ENCODE data around the gene ANKS1B.
"Not testable (repeated sequence)": the region's sequence is repeated elsewhere in the genome, so short reads cannot be mapped to it uniquely, and the experiment has no call there.

ANKS1B gene

DNA sequence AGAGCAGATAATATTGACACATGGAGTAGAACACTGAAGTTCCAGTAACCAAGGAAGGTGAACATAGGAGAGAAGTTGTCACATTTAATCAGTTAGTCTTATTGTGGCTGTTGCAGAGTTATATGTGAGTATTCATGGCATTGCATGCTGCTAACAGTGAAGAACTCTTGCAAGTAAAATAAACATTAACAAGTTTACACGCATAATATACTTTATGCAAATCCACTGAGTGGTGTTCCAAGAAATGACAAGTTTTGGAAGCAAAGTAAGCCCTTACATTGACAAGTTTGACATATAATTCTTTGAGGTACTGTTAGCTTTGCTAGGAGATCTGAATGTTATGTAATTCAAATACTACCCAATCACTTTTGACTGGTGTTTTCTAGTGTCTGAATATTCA, 125.6 kb downstream of the ANKS1B start:
- no peak for DNase-seq

DNA sequence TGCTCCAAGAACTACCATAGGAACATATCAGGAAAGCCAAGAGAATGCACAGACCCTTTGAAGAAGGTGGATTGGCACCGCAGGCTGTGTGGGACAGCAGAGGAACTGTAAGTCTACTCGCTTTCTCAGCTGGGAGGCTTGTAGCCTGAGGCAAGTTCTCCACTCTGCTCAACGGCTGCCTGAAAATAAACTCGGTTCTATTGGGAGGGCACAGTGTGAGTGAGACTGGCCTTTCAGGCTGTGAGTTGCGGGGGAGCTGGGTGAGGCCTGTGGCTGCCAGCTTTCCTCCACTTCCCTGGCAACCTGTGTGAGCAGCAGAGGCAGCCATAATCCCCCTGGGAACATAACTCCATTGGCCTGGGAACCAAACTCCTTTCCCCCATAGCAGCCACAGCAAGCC, 132.1 kb downstream of the ANKS1B start:
- DNase-seq = no peak

DNA sequence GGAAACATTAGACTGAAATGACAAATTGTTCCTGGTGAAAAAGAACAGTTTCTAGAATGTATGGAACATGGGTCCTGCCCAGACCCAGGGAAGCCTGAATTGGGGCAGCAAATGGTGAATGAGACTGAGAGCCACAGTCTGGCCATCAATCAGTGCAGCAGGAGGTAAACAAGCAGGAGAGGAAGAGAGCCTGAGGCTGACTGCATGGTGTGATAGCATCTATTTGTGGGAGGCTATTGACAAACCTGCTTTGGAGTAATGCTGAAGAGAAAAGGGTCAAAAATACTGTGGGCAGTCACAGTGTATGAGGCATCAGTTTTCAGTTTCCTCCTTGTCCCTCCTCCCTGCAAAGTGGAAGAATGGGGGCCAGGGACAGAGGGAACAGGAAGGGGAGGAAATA, 136.8 kb downstream of the ANKS1B start:
- no peak for DNase-seq

DNA sequence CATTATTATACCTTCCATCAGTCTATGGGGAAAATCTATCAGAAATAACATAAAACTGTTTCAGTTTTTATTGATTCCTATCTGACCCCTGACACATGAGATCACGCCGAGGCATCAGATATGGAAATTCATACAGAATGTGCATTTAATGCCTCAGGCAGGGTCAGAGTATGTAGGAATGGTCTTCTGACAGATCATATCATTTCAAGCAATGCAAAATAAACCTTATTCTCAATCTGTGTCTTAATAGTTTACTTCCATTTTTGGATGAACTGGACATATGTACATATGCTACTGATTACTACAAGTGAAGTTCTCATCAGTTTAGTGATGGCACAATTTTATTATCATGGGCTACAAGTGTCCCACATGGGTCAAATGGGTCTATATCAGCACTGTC, 150.0 kb downstream of the ANKS1B start:
- no peak for DNase-seq

DNA sequence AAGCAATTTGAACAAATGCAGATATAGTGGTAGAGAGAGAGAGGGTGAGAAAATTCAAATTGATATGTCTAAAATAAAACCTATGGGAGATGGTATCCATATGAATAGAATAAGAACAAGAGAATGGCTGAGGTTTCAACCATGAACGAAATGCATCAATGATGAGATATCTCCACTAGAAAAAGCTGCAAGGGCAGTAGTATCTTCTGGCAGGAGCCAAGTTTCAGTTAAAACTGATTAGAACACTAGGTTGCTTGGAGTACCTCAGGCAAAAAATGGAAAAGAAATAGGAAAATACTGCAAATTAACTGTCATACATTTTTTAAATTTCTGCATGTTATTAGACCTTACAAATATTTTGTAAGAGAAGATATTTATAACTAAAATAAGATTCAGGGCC, 151.3 kb downstream of the ANKS1B start:
- no peak for DNase-seq

DNA sequence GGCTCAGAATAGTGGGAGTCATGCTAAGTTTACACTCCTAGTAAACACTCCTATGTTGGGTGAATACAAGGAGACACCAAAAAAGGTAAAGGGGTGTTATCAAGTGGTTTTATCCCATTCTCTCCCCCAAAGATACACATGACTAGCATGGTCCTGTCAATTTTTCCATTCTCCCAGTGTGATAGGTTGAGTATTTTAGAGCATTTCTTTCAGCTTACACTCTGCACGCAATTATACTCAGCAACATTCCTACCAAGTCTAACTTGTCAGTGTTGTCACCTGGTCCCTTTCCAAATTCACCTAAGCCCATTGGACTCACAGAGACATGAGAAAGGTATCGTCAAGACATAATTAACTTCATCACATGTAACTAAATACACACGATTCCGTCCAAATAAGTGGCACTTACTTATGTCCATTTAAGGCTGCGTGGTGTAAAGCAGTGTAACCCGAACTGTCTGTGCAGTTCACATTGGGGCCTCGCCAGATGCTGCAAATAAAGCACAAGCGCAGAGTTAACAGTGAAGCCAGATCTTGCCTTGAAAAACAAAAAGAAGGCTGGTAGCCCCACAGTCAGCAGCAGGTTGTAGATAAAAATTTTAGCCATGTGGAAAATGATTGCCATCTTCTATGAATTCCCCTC, 159.7 kb downstream of the ANKS1B start:
- DNase-seq = no peak

DNA sequence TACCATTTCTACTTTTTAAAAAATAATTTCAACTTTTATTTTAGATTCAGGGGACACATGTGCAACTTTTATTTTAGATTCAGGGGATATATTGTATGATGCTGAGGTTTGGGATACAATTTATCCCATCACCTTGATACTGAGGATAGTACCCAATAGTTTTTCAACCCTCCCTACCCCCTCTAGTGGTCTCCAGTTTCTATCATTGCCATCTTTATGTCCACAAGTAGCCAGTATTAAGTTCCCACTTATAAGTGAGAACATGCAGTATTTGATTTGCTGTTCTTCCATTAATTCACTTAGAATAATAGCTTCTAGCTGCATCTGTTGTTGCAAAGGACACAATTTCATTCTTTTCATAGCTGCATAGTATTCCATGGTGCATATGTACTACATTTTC, 162.5 kb downstream of the ANKS1B start:
- no peak for DNase-seq

DNA sequence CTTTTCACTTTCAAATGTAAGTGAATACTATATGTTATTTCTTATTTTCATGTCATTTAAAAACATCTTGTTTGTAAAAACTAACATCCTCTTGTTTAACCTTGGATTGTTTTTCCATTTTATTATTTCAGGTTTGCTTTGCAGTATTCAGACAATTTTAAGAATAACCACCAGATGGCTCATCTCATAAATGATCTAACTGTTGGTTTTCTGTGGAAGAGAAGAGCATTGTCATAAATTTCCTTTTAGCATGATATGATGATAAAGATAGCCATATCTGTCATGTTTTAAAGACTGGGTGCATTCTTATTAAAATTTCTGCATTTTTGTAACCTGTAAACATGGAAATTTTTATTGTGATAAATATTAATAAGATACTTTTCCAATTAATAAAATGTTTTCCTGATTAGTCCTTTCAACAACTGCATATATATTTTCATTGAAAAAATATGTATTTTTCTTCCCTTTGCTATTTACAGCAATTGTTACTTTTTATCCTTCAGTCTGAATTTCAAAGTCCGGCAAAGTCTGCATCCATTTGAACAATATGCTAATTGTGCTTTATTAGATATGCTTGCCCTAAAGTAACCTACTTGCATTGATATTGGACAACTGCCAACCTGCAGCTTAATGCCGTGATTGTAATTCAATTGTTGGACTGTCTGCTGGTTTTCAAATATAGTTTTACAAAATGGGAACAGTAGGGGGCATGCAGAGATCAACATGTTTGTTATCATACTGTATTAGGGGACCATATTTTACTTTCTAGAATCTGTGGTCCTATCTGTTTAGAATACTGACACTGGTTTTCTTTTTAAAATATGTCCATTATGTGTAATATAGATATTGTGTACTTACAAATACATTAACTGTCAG, 173.8 kb downstream of the ANKS1B start:
- no peak for DNase-seq

DNA sequence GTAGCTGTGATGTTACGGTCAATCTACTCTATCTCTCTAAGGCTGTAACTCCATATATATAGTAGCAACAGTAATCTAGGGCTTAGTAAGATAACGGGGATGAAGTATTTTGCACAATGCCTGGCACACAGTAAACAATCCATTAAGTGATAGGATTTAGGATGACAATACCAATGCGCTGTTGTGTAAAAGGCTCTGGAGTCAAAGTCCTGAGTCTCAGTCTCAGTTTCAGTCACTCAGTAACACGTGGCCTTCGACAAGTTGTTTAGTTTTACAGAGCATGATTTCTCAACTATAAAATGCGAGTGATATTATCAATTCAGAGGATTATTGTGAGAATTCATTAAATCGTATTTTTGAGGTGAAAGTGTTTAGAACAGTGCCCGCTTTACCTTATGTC, 174.8 kb downstream of the ANKS1B start:
- no peak for DNase-seq

DNA sequence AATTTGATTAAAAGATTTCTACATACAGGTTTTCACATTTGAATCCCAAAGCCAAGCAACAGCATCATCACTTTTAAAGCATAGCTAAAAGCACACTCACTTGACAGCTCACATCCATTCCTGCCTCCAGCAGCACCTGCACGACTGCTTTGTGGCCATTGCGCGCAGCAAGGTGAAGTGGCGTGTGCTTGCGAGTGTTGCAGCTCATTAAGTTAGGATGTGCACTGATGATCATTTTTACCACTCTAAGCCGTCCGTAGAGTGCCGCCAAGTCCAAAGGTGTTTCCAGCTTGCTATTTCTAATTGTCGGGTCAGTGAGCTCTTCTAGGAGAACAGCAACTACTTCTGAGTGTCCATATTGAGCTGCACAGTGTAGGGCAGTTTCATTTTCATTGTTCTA, 178.4 kb downstream of the ANKS1B start:
- DNase-seq = no peak

DNA sequence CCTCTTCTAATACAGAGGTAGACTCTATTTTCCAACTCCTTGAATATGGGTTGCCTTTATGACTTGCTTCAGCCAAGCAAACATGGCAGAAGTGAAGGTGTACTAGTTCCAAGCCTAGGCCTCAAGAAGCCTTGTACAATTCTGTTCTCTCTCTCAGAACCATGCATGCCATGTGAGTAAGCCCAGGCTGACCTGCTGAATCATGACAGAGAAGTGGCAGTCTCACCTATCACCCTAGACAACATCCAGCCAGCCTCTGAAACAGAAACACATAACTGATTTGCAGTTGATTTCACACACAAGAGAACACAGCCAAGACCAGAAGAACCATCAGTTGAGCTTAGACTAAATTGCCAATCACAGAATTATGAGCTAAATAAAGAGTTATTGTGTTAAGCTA, 180.0 kb downstream of the ANKS1B start:
- DNase-seq = no peak

DNA sequence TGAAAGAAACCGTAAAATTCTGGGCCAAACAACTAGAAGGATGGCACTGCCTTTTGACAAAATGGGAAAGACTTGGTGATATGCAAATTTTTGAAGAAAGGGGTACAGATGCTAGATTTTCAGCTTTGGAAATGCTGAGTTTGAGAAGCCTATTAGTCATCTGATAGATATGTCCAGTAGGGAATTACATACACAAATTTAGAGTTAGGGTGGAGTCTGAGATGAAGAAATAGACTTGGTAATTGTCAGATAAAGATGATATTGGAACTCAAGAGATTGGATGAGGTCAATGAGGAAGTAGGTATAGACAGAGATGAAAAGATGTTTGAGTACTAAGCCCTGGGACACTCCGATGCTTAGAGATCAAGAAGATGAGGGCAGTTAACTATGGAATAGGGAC, 184.1 kb downstream of the ANKS1B start:
- DNase-seq = no peak

DNA sequence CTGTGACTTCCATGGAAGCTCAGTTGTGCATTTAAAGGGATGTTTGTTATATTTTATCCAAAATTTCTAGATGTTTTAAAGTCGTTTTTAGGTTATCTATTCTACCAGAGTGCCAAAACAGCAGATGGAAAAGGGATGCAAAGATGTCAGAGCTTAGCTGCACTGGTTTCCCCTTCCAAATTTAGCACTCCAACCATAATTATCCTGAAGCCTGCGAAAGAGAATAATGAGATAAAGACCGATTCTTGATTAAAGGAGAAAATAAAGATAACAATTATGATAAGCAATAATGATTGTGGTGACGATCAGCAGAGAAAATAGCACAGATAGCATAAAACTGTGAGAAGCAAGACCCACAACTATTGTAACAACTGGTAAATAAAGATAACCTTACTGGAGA, 186.8 kb downstream of the ANKS1B start:
- not testable (repeated sequence) for DNase-seq

DNA sequence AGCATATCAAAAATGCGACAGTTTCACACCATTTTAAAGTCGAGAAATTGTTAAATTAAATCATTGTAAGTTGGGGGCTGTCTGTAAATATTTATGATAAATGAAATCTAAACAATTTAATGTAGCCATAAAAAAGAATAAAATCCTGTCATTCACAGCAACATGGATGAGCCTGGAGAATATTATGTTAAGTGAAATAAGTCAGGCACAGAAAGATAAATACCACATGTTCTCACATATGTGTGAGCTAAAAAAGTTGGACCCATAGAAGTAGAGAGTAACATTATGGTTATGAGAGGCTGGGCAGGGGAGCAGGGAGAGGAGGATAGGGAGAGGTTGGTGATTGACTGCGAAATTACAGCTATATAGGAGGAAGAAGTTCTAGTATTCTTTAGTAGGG, 201.3 kb downstream of the ANKS1B start:
- DNase-seq = no peak

DNA sequence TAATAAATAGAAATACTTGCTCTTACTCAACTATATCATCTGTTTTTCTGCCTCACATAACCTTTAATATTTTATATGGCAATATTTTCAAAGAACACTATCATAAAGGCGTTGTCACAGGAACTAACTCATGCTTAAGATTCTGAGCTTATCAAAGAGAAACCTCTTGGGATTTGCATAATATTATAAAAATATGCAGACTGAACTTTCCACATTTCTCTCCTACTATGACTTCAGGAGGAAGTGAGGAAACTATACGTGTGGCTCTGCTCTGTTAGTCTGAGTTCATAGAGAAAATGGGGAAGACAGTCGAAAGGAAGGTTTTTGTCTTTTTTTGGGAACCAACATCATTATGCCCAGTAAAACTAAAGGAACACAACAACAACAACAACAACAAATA, 212.5 kb downstream of the ANKS1B start:
- DNase-seq = no peak

DNA sequence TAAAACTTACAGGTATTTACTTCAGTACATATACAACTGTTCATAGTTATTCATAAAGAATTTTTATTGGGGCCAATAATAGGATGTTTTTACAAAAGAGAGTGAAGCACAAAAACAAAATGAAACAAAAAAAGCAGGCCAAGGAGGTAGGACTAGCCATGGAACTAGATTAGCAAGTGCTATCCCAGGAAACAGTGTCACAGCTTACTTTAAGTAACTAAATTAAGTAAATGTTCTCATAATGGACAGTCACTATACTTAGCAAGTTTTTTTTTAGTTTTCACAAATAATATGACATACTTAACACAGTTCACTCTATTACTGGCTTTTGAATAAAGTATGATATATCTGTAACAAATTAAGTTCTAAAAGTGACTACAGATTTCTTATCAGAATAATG, 213.1 kb downstream of the ANKS1B start:
- DNase-seq = no peak

DNA sequence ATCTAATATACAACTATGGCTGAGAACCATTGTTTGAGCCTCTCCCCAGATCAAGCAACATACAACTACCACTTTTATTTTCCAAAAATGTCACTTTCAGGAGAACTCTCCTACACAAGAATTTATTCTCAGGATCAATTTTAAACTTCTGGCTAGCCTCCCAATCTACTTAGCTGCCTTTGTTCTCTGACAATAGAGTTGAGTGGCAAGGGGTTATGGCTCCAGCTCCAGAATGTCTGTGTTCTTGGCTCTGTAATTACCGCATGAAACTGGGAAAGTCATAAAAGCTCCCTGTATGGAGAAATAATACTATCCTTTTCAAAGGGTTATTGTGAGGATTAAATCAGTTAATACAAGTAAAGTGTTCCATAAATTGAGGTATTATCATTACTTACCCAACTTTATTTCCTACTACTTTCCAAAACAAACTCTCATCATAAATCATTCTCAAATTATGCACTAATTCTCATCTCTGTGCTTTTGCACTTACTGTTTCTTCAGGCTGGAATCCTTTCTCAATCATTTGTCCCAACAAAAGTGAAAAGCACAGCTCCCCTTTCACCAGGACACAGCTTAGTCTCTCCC, 215.2 kb downstream of the ANKS1B start:
- no peak for DNase-seq

DNA sequence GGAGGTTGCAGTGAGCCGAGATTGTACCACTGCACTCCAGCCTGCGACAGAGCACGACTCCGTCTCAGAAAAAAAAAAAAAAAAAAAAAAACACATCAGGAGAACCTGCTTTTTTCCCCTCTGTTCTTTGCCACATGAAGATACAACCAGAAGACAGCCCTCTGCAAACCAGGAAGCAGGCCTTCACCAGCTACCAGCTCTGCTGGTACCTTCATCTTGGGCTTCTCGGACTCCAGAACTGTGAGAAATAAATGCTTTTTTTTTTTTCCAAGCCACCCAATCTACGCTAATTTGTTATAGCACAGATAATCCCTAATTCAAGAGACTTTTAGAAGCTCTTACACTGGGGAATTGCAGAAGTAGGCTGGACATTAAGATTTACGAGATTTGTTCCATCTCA, 216.0 kb downstream of the ANKS1B start:
- no peak for DNase-seq

DNA sequence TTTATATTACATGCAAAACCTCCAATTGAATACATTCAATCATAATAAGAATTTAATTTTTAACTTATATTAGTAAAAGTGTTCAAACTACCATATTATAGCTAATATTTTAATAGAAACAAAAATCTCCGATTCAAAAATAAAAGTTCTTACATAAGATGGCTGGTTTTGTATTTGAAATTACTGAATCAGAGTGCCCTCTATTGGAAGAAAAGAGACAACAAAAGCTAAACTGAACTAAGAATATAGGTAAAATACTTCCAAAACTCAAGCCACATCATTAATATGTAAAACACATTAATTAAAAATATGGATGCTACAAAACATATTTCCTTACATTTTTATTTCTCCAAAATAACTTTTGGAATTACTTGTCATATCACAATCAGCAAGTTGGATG, 216.9 kb downstream of the ANKS1B start:
- DNase-seq = no peak

DNA sequence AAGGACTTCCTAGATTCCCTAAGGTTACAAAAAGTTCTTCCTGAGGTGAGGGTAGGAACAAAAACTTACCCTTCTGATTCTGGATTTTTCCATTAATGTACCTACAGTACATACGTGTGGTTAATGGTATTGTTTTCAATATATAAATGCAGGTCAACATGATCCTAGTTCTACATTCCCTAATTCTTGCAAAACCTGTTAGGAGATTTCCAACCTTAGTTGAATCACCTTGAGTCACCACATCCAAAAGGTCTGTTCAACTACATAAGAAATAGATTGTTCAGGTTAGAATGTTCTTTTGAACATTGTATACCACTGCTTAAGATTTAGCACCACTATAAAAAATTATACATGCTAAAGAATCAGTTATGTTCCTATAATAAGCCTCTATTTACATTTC, 218.3 kb downstream of the ANKS1B start:
- DNase-seq = no peak

DNA sequence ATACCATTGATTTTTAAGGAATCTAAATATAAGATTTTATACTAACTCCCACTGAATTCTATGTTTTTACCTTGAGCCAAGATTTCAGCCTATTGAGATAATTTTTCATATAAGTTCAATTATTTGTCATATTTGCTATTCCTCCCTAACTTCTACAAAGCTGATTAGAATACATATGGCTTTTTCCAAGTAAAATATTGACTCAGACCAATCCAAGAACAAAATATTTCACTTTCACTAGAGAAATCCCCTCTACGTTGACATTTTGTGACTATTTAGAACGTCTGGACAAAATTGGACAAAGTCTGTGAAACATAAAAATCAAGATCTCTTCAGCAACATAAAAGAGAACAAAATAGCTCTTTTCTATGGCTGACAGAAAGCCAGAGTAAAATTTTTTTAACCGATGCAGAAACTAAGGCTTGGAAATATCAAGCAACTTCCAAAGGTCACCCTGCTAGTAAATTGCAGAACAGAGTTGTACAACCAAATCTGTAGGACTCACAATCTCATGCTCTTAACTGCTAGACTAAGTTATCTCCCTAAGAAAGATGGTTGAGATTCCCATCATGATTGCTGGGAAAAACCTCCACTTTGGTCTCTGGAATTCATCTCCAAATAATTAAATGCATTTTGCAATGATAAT, 219.1 kb downstream of the ANKS1B start:
- DNase-seq = no peak

DNA sequence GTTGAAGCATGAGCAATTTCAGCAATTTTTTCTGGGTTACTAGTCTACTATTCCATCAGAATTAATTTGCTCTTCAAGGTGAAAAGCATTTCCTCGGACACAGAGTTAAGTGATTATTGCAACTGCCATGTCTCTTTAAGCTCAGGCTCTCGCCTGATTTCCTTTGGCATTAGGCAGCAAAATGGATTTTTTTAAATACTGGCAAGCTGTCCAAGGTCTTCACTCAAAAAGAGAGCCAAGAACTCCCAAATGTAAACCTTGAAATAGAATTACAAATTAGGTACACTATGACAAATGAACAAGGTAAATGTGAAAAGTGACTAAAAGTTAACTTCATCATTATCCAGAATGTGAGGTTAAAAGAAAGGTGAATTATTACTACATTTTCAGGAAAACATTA, 225.3 kb downstream of the ANKS1B start:
- DNase-seq = no peak

DNA sequence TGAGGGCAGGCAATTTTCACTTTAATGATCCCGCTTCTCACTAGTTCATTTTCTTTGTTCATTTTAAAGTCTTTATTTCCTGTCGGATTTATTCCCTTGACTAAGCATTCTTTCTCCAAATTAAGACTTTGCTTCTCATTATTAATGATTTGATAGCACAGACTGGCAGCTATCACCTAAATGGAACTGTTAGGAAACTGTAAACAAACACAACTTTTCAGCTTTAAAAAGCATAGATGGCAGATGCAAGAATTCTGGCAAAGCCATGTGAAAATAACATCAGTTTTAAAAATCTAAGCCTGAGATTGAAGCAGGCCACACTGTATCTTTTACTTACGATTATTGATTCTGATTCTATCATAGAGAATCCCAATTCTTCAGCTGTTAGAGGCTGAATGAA, 225.7 kb downstream of the ANKS1B start:
- no peak for DNase-seq

DNA sequence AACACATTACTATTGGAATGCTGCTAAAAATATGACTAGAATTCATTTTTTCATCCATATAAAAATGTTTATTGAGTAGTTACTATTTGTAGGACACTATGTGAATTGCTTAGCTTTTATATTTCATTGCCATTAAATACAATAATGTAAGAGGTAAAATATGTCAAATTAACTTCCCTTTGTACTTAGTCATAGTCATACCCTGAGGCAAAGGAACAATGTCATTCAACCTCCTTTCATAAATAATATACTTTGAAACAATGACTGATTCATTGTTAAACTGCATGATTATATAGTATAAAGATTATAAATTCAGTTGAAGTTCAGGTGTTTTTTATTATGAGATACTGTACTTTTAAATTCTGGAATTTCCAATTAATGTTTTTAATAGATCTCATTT, 232.0 kb downstream of the ANKS1B start:
- DNase-seq = no peak
